GM23338 (cell line): ENCODE results near the gene METTL3. TPM values are rescaled to one million over a fixed set of nuclear protein-coding genes. Genes with fewer than 3 reads are reported as not detected.

Experiments
- ATAC-seq: fragments of 200-7000 bp; cut with Tn5 transposase; 3 replicates; pipeline ENCODE4 v1.9.1; 2020
- DNase-seq: peaks from one replicate; pipeline ENCODE4 v3.0.0-alpha.2; 2015; ENCODE audit warnings: low spot score
- H2AFZ ChIP-seq: fragments of 200-600 bp; sonication (generic); 2 replicates; pipeline ENCODE4 v1.8.0; 2016; ENCODE audit warnings: antibody characterized with exemption, mild to moderate bottlenecking, moderate library complexity
- H3F3A ChIP-seq: fragments of 200-600 bp; sonication (generic); replicated peaks from 2 replicates; pipeline ENCODE4 v1.8.0; 2017; ENCODE audit warnings: antibody characterized with exemption, mixed run types, low read depth
- H3K27ac ChIP-seq: fragments of 200-600 bp; sonication (generic); 2 replicates; pipeline ENCODE4 v1.6.1; 2016; ENCODE audit warnings: low read depth
- H3K27me3 ChIP-seq: fragments of 200-600 bp; sonication (generic); 2 replicates; pipeline ENCODE4 v1.8.0; 2016; ENCODE audit warnings: mild to moderate bottlenecking, mixed run types, moderate library complexity; ENCODE audit not compliant: insufficient read depth
- H3K36me3 ChIP-seq: fragments of 200-600 bp; sonication (generic); 2 replicates; pipeline ENCODE4 v1.8.0; 2016; ENCODE audit warnings: mild to moderate bottlenecking; ENCODE audit not compliant: insufficient read depth
- H3K4me1 ChIP-seq: fragments of 200-600 bp; sonication (generic); 2 replicates; pipeline ENCODE4 v1.8.0; 2016; ENCODE audit warnings: mild to moderate bottlenecking, moderate library complexity; ENCODE audit not compliant: insufficient read depth
- H3K4me2 ChIP-seq: fragments of 200-600 bp; sonication (generic); 2 replicates; pipeline ENCODE4 v1.7.1; 2017; ENCODE audit warnings: mixed run types
- H3K4me3 ChIP-seq: fragments of 200-600 bp; sonication (generic); 2 replicates; pipeline ENCODE4 v1.6.1; 2016; ENCODE audit warnings: mixed run types
- H3K79me2 ChIP-seq: fragments of 200-600 bp; sonication (generic); replicated peaks from 2 replicates; pipeline ENCODE4 v1.8.0; 2017; ENCODE audit warnings: mild to moderate bottlenecking; ENCODE audit not compliant: insufficient read depth
- H3K9me2 ChIP-seq: fragments of 200-600 bp; sonication (generic); 2 replicates; pipeline ENCODE4 v1.8.0; 2017; ENCODE audit not compliant: insufficient read depth
- H4K20me1 ChIP-seq: fragments of 200-600 bp; sonication (generic); replicated peaks from 2 replicates; pipeline ENCODE4 v1.8.0; 2017; ENCODE audit warnings: mild to moderate bottlenecking; ENCODE audit not compliant: insufficient read depth
- H3K27ac Mint-ChIP-seq: 2 replicates; pipeline ENCODE4 v1.8.0; 2020; ENCODE audit warnings: inconsistent platforms, mild to moderate bottlenecking, moderate library complexity, mixed read lengths
- H3K27me3 Mint-ChIP-seq: 3 replicates; pipeline ENCODE4 v1.8.0; 2022; ENCODE audit warnings: low read depth, mild to moderate bottlenecking, moderate library complexity, mixed read lengths, inconsistent platforms; ENCODE audit not compliant: insufficient read depth, poor library complexity
- H3K36me3 Mint-ChIP-seq: 3 replicates; pipeline ENCODE4 v1.8.0; 2021; ENCODE audit warnings: low read depth, mild to moderate bottlenecking, inconsistent platforms, moderate library complexity, mixed read lengths
- H3K4me1 Mint-ChIP-seq: 3 replicates; pipeline ENCODE4 v1.8.0; 2020; ENCODE audit warnings: mild to moderate bottlenecking, inconsistent platforms, mixed read lengths
- H3K4me3 Mint-ChIP-seq: 3 replicates; pipeline ENCODE4 v1.8.0; 2021; ENCODE audit warnings: moderate library complexity, mild to moderate bottlenecking, inconsistent platforms, mixed read lengths
- H3K9me3 Mint-ChIP-seq: 3 replicates; pipeline ENCODE4 v1.8.0; 2020; ENCODE audit warnings: moderate library complexity, mild to moderate bottlenecking, inconsistent platforms, mixed read lengths
- EZH2 ChIP-seq: fragments of 200-600 bp; sonication (generic); IDR thresholded peaks from one replicate; pipeline ENCODE4 v1.8.0; 2017; ENCODE audit warnings: antibody characterized with exemption, mild to moderate bottlenecking, low read depth; ENCODE audit not compliant: unreplicated experiment
- JUNB ChIP-seq: IDR thresholded peaks from one replicate; pipeline ENCODE4 v1.6.1; 2016; ENCODE audit warnings: antibody characterized with exemption; ENCODE audit not compliant: unreplicated experiment
- NANOG ChIP-seq: IDR thresholded peaks from 2 replicates; pipeline ENCODE4 v1.6.1; 2016; ENCODE audit warnings: antibody characterized with exemption, borderline replicate concordance
- POLR2AphosphoS5 ChIP-seq: IDR thresholded peaks from 2 replicates; pipeline ENCODE4 v1.6.1; 2016; ENCODE audit warnings: antibody characterized with exemption, low read depth
- ZNF114 ChIP-seq: fragments of 250-450 bp; sonication (Bioruptor Pico); IDR thresholded peaks from 2 replicates; pipeline ENCODE4 v1.5.0; 2020; ENCODE audit warnings: mild to moderate bottlenecking, moderate library complexity
- polyA plus RNA-seq: library from polyadenylated mRNA; unstranded; fragments of >200 nt; fragmentation: Nextera tagmentation; extraction: Ambion mirVana; gene quantifications from 2 replicates; pipeline ENCODE4 v1.2.1, GENCODE V29; 2016
- total RNA-seq: library from RNA; depleted of rRNA; stranded (reverse); fragments of >200 nt; shearing (Covaris generic); gene quantifications from 2 replicates; pipeline ENCODE4 v1.2.3, GENCODE V29; 2014
- TF ChIP-seq, protein P1 (sequence below): fragments of 250-450 bp; sonication (Bioruptor Pico); IDR thresholded peaks from 2 replicates; pipeline ENCODE4 v1.5.0; 2020; ENCODE audit warnings: mild to moderate bottlenecking, moderate library complexity

Gene METTL3
- total and polyA plus RNA-seq, 2 experiments from 2014 or later: 100 to 140 TPM

DNA sequence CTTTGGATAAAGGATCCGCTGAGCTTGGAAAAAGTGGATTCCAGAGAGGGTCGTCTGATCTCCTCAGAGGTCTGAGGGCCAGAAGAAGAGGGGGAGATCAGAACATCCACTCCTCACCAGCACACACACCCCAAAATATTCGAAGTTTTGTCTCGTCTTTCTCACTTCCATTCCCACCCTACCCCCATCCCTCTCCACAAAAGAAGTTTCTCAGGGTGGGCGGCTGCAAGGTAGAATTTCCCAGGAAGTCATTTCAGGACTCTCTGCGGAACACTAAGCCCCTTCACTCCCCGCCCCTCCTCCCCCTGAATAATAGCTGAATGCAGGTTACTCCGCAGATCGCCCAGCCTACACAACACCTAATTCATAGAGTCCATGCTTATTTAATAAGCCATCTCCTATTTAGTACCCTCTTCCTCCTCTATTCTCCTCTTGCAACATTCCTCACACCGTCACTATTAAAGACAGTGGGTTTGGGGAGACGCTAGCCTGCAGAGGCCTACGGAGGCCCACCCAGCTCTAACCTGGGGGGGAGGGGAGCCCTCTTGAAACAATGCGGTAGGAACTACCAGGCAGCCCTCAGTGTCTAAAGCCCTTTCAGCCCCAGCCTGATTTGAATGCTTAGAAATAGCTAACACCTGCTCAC is 15.7 kb upstream of the METTL3 start:
- no peak overlapping the region for H2AFZ ChIP-seq
- TF ChIP-seq POLR2AphosphoS5: peak; percentile 42; the same call in 1 of the 2 replicates
- no peak for TF ChIP-seq JUNB
- TF ChIP-seq, protein P1, sequence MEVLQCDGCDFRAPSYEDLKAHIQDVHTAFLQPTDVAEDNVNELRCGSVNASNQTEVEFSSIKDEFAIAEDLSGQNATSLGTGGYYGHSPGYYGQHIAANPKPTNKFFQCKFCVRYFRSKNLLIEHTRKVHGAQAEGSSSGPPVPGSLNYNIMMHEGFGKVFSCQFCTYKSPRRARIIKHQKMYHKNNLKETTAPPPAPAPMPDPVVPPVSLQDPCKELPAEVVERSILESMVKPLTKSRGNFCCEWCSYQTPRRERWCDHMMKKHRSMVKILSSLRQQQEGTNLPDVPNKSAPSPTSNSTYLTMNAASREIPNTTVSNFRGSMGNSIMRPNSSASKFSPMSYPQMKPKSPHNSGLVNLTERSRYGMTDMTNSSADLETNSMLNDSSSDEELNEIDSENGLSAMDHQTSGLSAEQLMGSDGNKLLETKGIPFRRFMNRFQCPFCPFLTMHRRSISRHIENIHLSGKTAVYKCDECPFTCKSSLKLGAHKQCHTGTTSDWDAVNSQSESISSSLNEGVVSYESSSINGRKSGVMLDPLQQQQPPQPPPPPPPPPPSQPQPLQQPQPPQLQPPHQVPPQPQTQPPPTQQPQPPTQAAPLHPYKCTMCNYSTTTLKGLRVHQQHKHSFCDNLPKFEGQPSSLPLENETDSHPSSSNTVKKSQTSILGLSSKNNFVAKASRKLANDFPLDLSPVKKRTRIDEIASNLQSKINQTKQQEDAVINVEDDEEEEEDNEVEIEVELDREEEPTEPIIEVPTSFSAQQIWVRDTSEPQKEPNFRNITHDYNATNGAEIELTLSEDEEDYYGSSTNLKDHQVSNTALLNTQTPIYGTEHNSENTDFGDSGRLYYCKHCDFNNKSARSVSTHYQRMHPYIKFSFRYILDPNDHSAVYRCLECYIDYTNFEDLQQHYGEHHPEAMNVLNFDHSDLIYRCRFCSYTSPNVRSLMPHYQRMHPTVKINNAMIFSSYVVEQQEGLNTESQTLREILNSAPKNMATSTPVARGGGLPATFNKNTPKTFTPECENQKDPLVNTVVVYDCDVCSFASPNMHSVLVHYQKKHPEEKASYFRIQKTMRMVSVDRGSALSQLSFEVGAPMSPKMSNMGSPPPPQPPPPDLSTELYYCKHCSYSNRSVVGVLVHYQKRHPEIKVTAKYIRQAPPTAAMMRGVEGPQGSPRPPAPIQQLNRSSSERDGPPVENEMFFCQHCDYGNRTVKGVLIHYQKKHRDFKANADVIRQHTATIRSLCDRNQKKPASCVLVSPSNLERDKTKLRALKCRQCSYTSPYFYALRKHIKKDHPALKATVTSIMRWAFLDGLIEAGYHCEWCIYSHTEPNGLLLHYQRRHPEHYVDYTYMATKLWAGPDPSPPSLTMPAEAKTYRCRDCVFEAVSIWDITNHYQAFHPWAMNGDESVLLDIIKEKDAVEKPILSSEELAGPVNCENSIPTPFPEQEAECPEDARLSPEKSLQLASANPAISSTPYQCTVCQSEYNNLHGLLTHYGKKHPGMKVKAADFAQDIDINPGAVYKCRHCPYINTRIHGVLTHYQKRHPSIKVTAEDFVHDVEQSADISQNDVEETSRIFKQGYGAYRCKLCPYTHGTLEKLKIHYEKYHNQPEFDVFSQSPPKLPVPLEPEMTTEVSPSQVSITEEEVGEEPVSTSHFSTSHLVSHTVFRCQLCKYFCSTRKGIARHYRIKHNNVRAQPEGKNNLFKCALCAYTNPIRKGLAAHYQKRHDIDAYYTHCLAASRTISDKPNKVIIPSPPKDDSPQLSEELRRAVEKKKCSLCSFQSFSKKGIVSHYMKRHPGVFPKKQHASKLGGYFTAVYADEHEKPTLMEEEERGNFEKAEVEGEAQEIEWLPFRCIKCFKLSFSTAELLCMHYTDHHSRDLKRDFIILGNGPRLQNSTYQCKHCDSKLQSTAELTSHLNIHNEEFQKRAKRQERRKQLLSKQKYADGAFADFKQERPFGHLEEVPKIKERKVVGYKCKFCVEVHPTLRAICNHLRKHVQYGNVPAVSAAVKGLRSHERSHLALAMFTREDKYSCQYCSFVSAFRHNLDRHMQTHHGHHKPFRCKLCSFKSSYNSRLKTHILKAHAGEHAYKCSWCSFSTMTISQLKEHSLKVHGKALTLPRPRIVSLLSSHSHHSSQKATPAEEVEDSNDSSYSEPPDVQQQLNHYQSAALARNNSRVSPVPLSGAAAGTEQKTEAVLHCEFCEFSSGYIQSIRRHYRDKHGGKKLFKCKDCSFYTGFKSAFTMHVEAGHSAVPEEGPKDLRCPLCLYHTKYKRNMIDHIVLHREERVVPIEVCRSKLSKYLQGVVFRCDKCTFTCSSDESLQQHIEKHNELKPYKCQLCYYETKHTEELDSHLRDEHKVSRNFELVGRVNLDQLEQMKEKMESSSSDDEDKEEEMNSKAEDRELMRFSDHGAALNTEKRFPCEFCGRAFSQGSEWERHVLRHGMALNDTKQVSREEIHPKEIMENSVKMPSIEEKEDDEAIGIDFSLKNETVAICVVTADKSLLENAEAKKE (CRISPR knock-in tag): peak; percentile 80
- peak; percentile 63; the same call in 1 of the 2 replicates for TF ChIP-seq ZNF114 (CRISPR knock-in tag)
- TF ChIP-seq EZH2: no peak
- no peak for TF ChIP-seq NANOG
- peaks cover 84% of the 10 kb centered on the region for H3K79me2 ChIP-seq
- DNase-seq: peak; percentile 97
- H3K4me3 ChIP-seq: peak overlapping the region; percentile 74
- peaks cover 70% of the 10 kb centered on the region for H3K4me1 ChIP-seq
- peaks cover 23% of the 10 kb centered on the region for H3F3A ChIP-seq
- peak; percentile 72 for ATAC-seq
- H3K36me3 ChIP-seq: peaks cover 23% of the 10 kb centered on the region
- H3K4me1 Mint-ChIP-seq: peaks cover 80% of the 10 kb centered on the region
- H3K4me2 ChIP-seq: peak overlapping the region; percentile 82
- H3K4me3 Mint-ChIP-seq: peak overlapping the region; percentile 83
- H3K27me3 ChIP-seq: no peaks in the 10 kb centered on the region
- no peaks in the 10 kb centered on the region for H3K9me2 ChIP-seq
- H3K27ac Mint-ChIP-seq: peak overlapping the region; percentile 99
- no peaks in the 10 kb centered on the region; the same call in 1 of the 3 replicates for H3K9me3 Mint-ChIP-seq
- H3K27me3 Mint-ChIP-seq: peaks cover 38% of the 10 kb centered on the region
- peak overlapping the region; percentile 99 for H3K27ac ChIP-seq
- H4K20me1 ChIP-seq: peaks cover 13% of the 10 kb centered on the region
- H3K36me3 Mint-ChIP-seq: peaks cover 69% of the 10 kb centered on the region
